ENCODE data around the gene ACADM. TPM values are rescaled to one million over a fixed set of nuclear protein-coding genes. Genes with fewer than 3 reads are reported as not detected.

ACADM gene
- total RNA-seq, 4 donors from 2014 or later: 50.9 to 71.1 (median 59.7) TPM

- 69% methylated on average over 1 of the region's 1 CpG for WGBS
- intact Hi-C loops (cut with DNase I): no loop called here
Observed at GRCh38 chr1:75811211-75811981, 86.9 kb downstream of the ACADM start.

DNA sequence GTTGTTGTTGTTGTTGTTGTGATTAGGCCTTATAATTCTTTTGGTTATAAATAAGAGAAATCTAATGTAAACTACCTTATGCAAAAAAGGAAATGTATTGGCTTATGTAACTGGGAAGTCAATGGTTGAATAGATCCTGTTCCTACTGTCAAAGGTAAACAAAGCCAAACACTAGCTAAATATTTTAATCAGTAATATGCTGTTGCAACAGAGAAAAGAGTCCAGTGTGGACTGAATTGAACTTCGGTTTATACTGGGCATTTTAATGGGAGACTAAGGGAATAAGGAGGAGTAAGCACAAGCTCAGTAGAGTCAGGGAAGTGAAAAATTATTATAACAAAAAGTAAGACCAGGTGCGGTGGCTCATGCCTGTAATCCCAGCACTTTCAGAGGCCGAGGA, 87.6 kb downstream of the ACADM start:
- no peaks in the 10 kb centered on the region for H3K9me3 ChIP-seq
- H3K27ac ChIP-seq (replicated peaks in 1 of 4): no peak overlapping the region
- no peak overlapping the region for H3K4me3 ChIP-seq
- WGBS: 83% methylated on average over 3 of the region's 3 CpGs
- no peaks in the 10 kb centered on the region for H3K36me3 ChIP-seq
- DNase-seq (ENCODE audit: extremely low spot score): no peak
- intact Hi-C loops (cut with DNase I): no loop called here
- no peaks in the 10 kb centered on the region for H3K4me1 ChIP-seq
- TF ChIP-seq POLR2AphosphoS5 (IDR thresholded peaks at IDR 0.05): no peak
- TF ChIP-seq CTCF (IDR thresholded peaks at IDR 0.05): no peak
- TF ChIP-seq EP300 (IDR thresholded peaks at IDR 0.05): no peak
- TF ChIP-seq POLR2A (IDR thresholded peaks at IDR 0.05; ENCODE audit: low read depth): no peak
- H3K27me3 ChIP-seq: no peaks in the 10 kb centered on the region

More at GRCh38 chr1:75811211-75811981, 86.9 kb downstream of the ACADM start:
- TF ChIP-seq POLR2A (IDR thresholded peaks at IDR 0.05; ENCODE audit: low read depth) (no peak), EP300 (IDR thresholded peaks at IDR 0.05) (no peak), CTCF (IDR thresholded peaks at IDR 0.05) (no peak), POLR2AphosphoS5 (IDR thresholded peaks at IDR 0.05) (no peak)
- no peaks in the 10 kb centered on the region for H3K36me3 ChIP-seq
- H3K27ac ChIP-seq (replicated peaks in 1 of 4): no peak overlapping the region
- H3K9me3 ChIP-seq: no peaks in the 10 kb centered on the region
- no peaks in the 10 kb centered on the region for H3K4me1 ChIP-seq
- DNase-seq (ENCODE audit: extremely low spot score): no peak
- H3K27me3 ChIP-seq: no peaks in the 10 kb centered on the region
- H3K4me3 ChIP-seq: no peak overlapping the region

Small RNA genes lying within 50 kb of the gene (small RNA-seq; reads per million reads assigned to genes)
- gene SNORD45A: 0 reads per million in 3 donors
- gene SNORD45B: 0 reads per million in 3 donors
- 0 reads per million in 3 donors for gene SNORD45C

Other genes starting within 250 kb of the ACADM start
- gene SLC44A5, start 113.6 kb upstream of the ACADM start, total RNA-seq: under 1 TPM in 3 of 4 donors, not detected in 1; 0.17 to 0.71 (median 0.23) TPM
- 10 to 100 TPM; 24.3 to 55.2 (median 38.1) TPM for gene RABGGTB, start 61.5 kb downstream of the ACADM start, total RNA-seq
- under 1 TPM; 0.13 to 0.83 (median 0.28) TPM for gene MSH4, start 72.2 kb downstream of the ACADM start, total RNA-seq
- not detected for gene ASB17, start 207.7 kb downstream of the ACADM start, total RNA-seq

Data from esophagus muscularis mucosa (tissue), 4 donors.